Neural progenitor cell (in vitro differentiated cells): Measurements from ENCODE around the gene RAET1E. TPM values are rescaled to one million over a fixed set of nuclear protein-coding genes. Genes with fewer than 3 reads are reported as not detected.
"Not testable (repeated sequence)": the region's sequence is repeated elsewhere in the genome, so short reads cannot be mapped to it uniquely, and the experiment has no call there.

ENCODE experiments used
- DNase-seq: peaks from one replicate; pipeline ENCODE4 v3.0.0-alpha.2; 2016; ENCODE audit warnings: low spot score
- H2AFZ ChIP-seq: fragments of 200-600 bp; sonication (generic); replicated peaks from 2 replicates; pipeline ENCODE4 v1.6.1; 2016; ENCODE audit warnings: antibody characterized with exemption
- H3F3A ChIP-seq: fragments of 200-600 bp; sonication (generic); 2 replicates; pipeline ENCODE4 v1.6.1; 2016; ENCODE audit warnings: antibody characterized with exemption, low read depth
- H3K27ac ChIP-seq: fragments of 200-600 bp; sonication (generic); 2 replicates; pipeline ENCODE4 v1.5.1; 2016; ENCODE audit warnings: mild to moderate bottlenecking
- H3K27me3 ChIP-seq: fragments of 200-600 bp; sonication (generic); 2 replicates; pipeline ENCODE4 v1.6.1; 2016; ENCODE audit warnings: mild to moderate bottlenecking, moderate library complexity
- H3K36me3 ChIP-seq: fragments of 200-600 bp; sonication (generic); 2 replicates; pipeline ENCODE4 v1.5.1; 2016
- H3K4me1 ChIP-seq: fragments of 200-600 bp; sonication (generic); 2 replicates; pipeline ENCODE4 v1.6.1; 2016; ENCODE audit warnings: mixed run types
- H3K4me2 ChIP-seq: fragments of 200-600 bp; sonication (generic); 2 replicates; pipeline ENCODE4 v1.6.1; 2016
- H3K4me3 ChIP-seq: fragments of 200-600 bp; sonication (generic); 2 replicates; pipeline ENCODE4 v1.5.1; 2016
- H3K79me2 ChIP-seq: fragments of 200-600 bp; sonication (generic); 2 replicates; pipeline ENCODE4 v1.6.1; 2016; ENCODE audit warnings: low read depth
- H3K9ac ChIP-seq: fragments of 200-600 bp; sonication (generic); 2 replicates; pipeline ENCODE4 v1.6.1; 2016
- H3K9me3 ChIP-seq: fragments of 200-600 bp; sonication (generic); 2 replicates; pipeline ENCODE4 v1.5.1; 2016; ENCODE audit warnings: low read depth
- H4K20me1 ChIP-seq: fragments of 200-600 bp; sonication (generic); 2 replicates; pipeline ENCODE4 v1.6.1; 2016; ENCODE audit warnings: low read depth
- H3K27ac Mint-ChIP-seq: 3 replicates; pipeline ENCODE4 v1.8.0; 2021; ENCODE audit warnings: mixed read lengths
- H3K27me3 Mint-ChIP-seq: 2 replicates; pipeline ENCODE4 v1.8.0; 2022; ENCODE audit warnings: low read depth, mild to moderate bottlenecking, inconsistent platforms, moderate library complexity, mixed read lengths; ENCODE audit not compliant: insufficient read depth
- H3K36me3 Mint-ChIP-seq: 3 replicates; pipeline ENCODE4 v1.8.0; 2021; ENCODE audit warnings: mixed read lengths
- H3K4me1 Mint-ChIP-seq: 3 replicates; pipeline ENCODE4 v1.8.0; 2021; ENCODE audit warnings: mixed read lengths
- H3K4me3 Mint-ChIP-seq: 3 replicates; pipeline ENCODE4 v1.8.0; 2021; ENCODE audit warnings: mild to moderate bottlenecking, moderate library complexity, mixed read lengths
- H3K9me3 Mint-ChIP-seq: 3 replicates; pipeline ENCODE4 v1.8.0; 2020; ENCODE audit warnings: mixed read lengths
- EZH2 ChIP-seq: fragments of 200-600 bp; sonication (generic); IDR thresholded peaks from 2 replicates; pipeline ENCODE4 v1.6.1; 2017; ENCODE audit warnings: antibody characterized with exemption, mild to moderate bottlenecking, moderate library complexity
- EZH2phosphoT487 ChIP-seq: fragments of 200-600 bp; sonication (generic); IDR thresholded peaks from 2 replicates; pipeline ENCODE4 v1.6.1; 2017; ENCODE audit warnings: antibody characterized with exemption
- total RNA-seq: library from RNA; depleted of rRNA; stranded (reverse); fragments of >200 nt; gene quantifications from 2 replicates; pipeline ENCODE4 v1.2.3, GENCODE V29; 2015; ENCODE audit warnings: low replicate concordance
- TF ChIP-seq, protein P1 (sequence below): fragments of 200-600 bp; sonication (generic); IDR thresholded peaks from 2 replicates; pipeline ENCODE4 v1.5.1; 2017; ENCODE audit warnings: antibody characterized with exemption, mild to moderate bottlenecking

The RAET1E gene
- total RNA-seq, 1 donor from 2014 or later, result not detected

DNA sequence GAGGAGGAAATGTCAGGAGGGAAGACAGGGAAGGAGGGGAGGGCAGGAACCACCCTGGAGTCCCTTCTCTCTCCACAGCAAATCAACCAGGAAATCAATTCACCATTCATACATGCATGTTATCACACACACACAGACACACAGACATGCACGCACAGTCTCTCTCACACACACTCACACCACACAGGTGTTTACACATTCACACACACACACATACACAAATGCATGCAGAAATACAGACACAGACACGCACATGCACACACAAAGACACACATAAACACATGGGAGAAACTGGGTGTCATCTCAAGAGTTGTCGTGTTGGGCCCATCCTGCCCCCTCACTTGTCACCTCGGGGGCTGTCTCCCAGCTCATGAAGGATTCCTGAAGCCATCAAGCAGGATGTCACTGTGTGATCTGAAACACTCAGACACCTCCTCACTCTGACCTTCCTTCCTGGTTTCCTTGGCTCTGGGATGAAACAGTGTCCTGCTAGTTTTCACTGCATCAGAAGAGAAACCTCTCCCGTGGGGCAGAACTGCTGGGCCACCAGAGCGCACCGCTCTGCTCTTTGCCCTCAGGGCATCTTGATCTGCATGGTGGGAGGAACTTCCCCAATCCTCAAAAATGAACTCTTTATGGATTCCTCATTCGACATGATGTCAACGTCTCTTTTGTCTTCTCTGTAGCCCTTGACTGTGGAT, 15.8 kb upstream of the RAET1E start:
- TF ChIP-seq EZH2phosphoT487, result no peak
- no peak for TF ChIP-seq EZH2
- no peaks in the 10 kb centered on the region for H3K36me3 Mint-ChIP-seq
- no peaks in the 10 kb centered on the region for H3F3A ChIP-seq
- peaks cover 47% of the 10 kb centered on the region for H3K27me3 ChIP-seq
- peaks cover 6% of the 10 kb centered on the region for H3K9me3 Mint-ChIP-seq
- no peak for DNase-seq
- H3K9ac ChIP-seq, result no peak overlapping the region
- no peak overlapping the region for H3K4me3 Mint-ChIP-seq
- no peak overlapping the region for H3K4me3 ChIP-seq
- H3K27ac Mint-ChIP-seq, result no peak overlapping the region
- no peak overlapping the region for H3K4me2 ChIP-seq
- H3K27ac ChIP-seq, result no peak overlapping the region
- H3K4me1 Mint-ChIP-seq, result no peaks in the 10 kb centered on the region
- no peaks in the 10 kb centered on the region for H4K20me1 ChIP-seq
- H3K27me3 Mint-ChIP-seq, result peaks cover 21% of the 10 kb centered on the region
- H3K79me2 ChIP-seq, result no peaks in the 10 kb centered on the region
- H3K36me3 ChIP-seq, result no peaks in the 10 kb centered on the region
- H3K9me3 ChIP-seq, result no peaks in the 10 kb centered on the region
- no peaks in the 10 kb centered on the region for H3K4me1 ChIP-seq
- no peak overlapping the region for H2AFZ ChIP-seq

GRCh38 chr6:149913085-149913484, 15.2 kb upstream of the RAET1E start:
- TF ChIP-seq EZH2phosphoT487, result no peak
- TF ChIP-seq, protein P1, sequence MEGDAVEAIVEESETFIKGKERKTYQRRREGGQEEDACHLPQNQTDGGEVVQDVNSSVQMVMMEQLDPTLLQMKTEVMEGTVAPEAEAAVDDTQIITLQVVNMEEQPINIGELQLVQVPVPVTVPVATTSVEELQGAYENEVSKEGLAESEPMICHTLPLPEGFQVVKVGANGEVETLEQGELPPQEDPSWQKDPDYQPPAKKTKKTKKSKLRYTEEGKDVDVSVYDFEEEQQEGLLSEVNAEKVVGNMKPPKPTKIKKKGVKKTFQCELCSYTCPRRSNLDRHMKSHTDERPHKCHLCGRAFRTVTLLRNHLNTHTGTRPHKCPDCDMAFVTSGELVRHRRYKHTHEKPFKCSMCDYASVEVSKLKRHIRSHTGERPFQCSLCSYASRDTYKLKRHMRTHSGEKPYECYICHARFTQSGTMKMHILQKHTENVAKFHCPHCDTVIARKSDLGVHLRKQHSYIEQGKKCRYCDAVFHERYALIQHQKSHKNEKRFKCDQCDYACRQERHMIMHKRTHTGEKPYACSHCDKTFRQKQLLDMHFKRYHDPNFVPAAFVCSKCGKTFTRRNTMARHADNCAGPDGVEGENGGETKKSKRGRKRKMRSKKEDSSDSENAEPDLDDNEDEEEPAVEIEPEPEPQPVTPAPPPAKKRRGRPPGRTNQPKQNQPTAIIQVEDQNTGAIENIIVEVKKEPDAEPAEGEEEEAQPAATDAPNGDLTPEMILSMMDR, result no peak
- no peak for TF ChIP-seq EZH2
- peaks cover under 1% of the 10 kb centered on the region for H3K36me3 Mint-ChIP-seq
- Histone ChIP-seq H3K9ac (no peak overlapping the region), H3K36me3 (no peaks in the 10 kb centered on the region), H3K4me2 (no peak overlapping the region), H3K79me2 (no peaks in the 10 kb centered on the region), H3K4me1 (no peaks in the 10 kb centered on the region), H3K4me3 (no peak overlapping the region), H3K9me3 (no peaks in the 10 kb centered on the region), H4K20me1 (no peaks in the 10 kb centered on the region), H2AFZ (no peak overlapping the region), H3K27ac (no peak overlapping the region), H3K27me3 (peaks cover 41% of the 10 kb centered on the region), H3F3A (no peaks in the 10 kb centered on the region)
- no peaks in the 10 kb centered on the region for H3K4me1 Mint-ChIP-seq
- H3K27ac Mint-ChIP-seq, result no peak overlapping the region
- no peak for DNase-seq
- peaks cover 15% of the 10 kb centered on the region for H3K27me3 Mint-ChIP-seq
- peaks cover 10% of the 10 kb centered on the region for H3K9me3 Mint-ChIP-seq
- H3K4me3 Mint-ChIP-seq, result no peak overlapping the region

DNA sequence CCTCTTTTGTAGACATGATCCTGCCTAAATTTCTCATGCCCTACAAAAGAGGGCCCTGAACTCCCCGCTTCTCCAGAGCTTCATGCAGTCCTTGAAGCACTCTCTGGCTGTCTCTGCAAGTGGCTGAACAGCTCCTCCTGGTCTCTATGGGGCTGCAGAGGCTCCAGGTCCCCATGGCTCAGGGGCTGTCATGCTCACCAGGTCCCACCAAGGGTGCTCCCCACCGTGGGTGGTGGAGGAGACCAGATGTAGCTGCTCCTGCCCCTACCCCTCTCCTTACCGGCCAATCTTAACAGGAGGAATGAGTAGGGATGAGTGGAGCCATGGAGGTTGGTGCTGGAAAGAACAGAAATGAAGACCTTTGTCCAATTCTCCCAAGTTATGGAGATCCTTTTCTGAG, 14.8 kb upstream of the RAET1E start:
- peaks cover 37% of the 10 kb centered on the region for H3K27me3 ChIP-seq
- H3K9ac ChIP-seq, H3K36me3 ChIP-seq, H3K4me3 Mint-ChIP-seq, H3K36me3 Mint-ChIP-seq, H3K79me2 ChIP-seq, H3K27ac Mint-ChIP-seq, H3K4me1 Mint-ChIP-seq, H3K4me1 ChIP-seq, H3K27ac ChIP-seq, H4K20me1 ChIP-seq, H3K4me3 ChIP-seq, H3K9me3 ChIP-seq, H3F3A ChIP-seq, H2AFZ ChIP-seq, DNase-seq, H3K4me2 ChIP-seq: not testable (repeated sequence)
- peaks cover 13% of the 10 kb centered on the region for H3K27me3 Mint-ChIP-seq
- H3K9me3 Mint-ChIP-seq, result peaks cover 14% of the 10 kb centered on the region

GRCh38 chr6:149910721-149911151, 12.8 kb upstream of the RAET1E start:
- H3K27ac ChIP-seq, result no peak overlapping the region
- Mint-ChIP-seq H3K27ac (no peak overlapping the region), H3K4me3 (no peak overlapping the region), H3K27me3 (peaks cover 11% of the 10 kb centered on the region), H3K36me3 (peaks cover 3% of the 10 kb centered on the region), H3K4me1 (no peaks in the 10 kb centered on the region), H3K9me3 (peaks cover 17% of the 10 kb centered on the region)
- H3K4me1 ChIP-seq, result no peaks in the 10 kb centered on the region
- no peaks in the 10 kb centered on the region for H3K9me3 ChIP-seq
- no peak overlapping the region for H3K4me3 ChIP-seq
- no peaks in the 10 kb centered on the region for H3K36me3 ChIP-seq
- no peak overlapping the region for H3K9ac ChIP-seq
- TF ChIP-seq, protein P1, result no peak
- TF ChIP-seq EZH2phosphoT487 (no peak), EZH2 (no peak)
- no peaks in the 10 kb centered on the region for H3K79me2 ChIP-seq
- no peak overlapping the region for H3K4me2 ChIP-seq
- H4K20me1 ChIP-seq, result no peaks in the 10 kb centered on the region
- no peak overlapping the region for H2AFZ ChIP-seq
- no peak for DNase-seq
- no peaks in the 10 kb centered on the region for H3F3A ChIP-seq
- peaks cover 30% of the 10 kb centered on the region for H3K27me3 ChIP-seq
